ENCODE data around the gene STOX2.

The STOX2 gene

GRCh38 chr4:183906489-183906738 lies 1.3 kb downstream of the STOX2 start:
- TF ChIP-seq CTCF (IDR thresholded peaks at IDR 0.05; ENCODE audit: low read depth, low read length, missing control alignments): no peak
- no peak overlapping the region for H3K4me3 ChIP-seq (replicated peaks; ENCODE audit: low read depth, low read length)

GRCh38 chr4:183906739-183907651 lies 1.9 kb downstream of the STOX2 start:
- H3K4me3 ChIP-seq (replicated peaks; ENCODE audit: low read depth, low read length): no peak overlapping the region
- DNase-seq (ENCODE audit: extremely low read depth, low read depth): no peak
- no peak for TF ChIP-seq CTCF (IDR thresholded peaks at IDR 0.05; ENCODE audit: low read depth, low read length, missing control alignments)

More at GRCh38 chr4:183906489-183906738, 1.3 kb downstream of the STOX2 start:
- no peak for DNase-seq (ENCODE audit: extremely low read depth, low read depth)

- no peak for DNase-seq (ENCODE audit: extremely low read depth, low read depth)
- TF ChIP-seq CTCF (IDR thresholded peaks at IDR 0.05; ENCODE audit: low read depth, low read length, missing control alignments): no peak
- H3K4me3 ChIP-seq (replicated peaks; ENCODE audit: low read depth, low read length): no peak overlapping the region
Measured at GRCh38 chr4:183907871-183908683, 3.0 kb downstream of the STOX2 start.

- DNase-seq (ENCODE audit: extremely low read depth, low read depth): no peak
- no peak overlapping the region for H3K4me3 ChIP-seq (replicated peaks; ENCODE audit: low read depth, low read length)
- no peak for TF ChIP-seq CTCF (IDR thresholded peaks at IDR 0.05; ENCODE audit: low read depth, low read length, missing control alignments)
Measured at GRCh38 chr4:183909187-183909586, 4.1 kb downstream of the STOX2 start.

DNA sequence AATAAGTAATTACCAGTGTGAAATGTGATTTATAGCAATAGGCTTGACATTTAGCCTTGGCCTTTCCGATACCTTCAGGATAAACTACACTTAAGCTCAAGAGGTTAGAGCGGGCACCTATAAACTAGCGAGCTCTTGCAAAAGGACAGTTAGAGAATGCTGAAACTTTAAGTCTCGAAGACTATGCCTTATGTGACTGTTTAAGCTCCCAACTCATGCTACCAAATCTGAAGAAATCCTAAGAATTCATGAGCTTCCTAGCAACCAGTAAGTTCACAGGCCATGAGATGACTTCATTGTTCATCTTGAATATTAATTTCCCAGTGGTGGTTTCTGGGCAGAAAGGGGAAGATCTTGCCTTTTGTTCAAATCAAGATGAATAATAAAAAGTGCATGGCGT lies 4.7 kb downstream of the STOX2 start:
- no peak for DNase-seq (ENCODE audit: extremely low read depth, low read depth)
- H3K4me3 ChIP-seq (replicated peaks; ENCODE audit: low read depth, low read length): no peak overlapping the region
- no peak for TF ChIP-seq CTCF (IDR thresholded peaks at IDR 0.05; ENCODE audit: low read depth, low read length, missing control alignments)

DNA sequence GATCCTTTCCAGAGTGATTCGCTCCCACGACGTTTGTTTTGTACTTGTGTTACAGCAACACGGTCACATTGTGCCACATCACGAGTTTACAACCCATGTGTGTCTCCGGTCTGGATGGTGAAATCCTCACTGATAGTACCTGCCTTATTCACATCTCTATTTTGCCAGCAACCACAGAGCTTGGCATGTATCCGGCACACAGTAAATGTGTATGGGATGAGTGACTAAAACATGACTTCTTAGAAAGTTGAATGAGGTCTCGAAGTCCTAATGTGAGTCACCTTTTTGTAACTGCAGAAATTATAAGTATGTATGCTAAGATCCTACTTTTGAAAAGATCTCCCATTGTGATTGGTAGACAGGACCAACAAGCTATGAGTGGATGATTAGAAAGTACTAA lies 7.5 kb downstream of the STOX2 start:
- TF ChIP-seq CTCF (IDR thresholded peaks at IDR 0.05; ENCODE audit: low read depth, low read length, missing control alignments): no peak
- H3K4me3 ChIP-seq (replicated peaks; ENCODE audit: low read depth, low read length): no peak overlapping the region
- no peak for DNase-seq (ENCODE audit: extremely low read depth, low read depth)
